Endothelial cell of umbilical vein (primary cell): ENCODE results near the gene UTS2R.

ENCODE experiments used
- EZH2 ChIP-seq: IDR thresholded peaks from 2 replicates; pipeline ENCODE4 v1.6.1; 2012; ENCODE audit warnings: borderline replicate concordance, low read depth, mild to moderate bottlenecking, moderate library complexity, low read length, inconsistent platforms; ENCODE audit not compliant: severe bottlenecking
- POLR2A ChIP-seq: IDR thresholded peaks from 2 replicates; pipeline ENCODE4 v1.6.1; 2012; ENCODE audit warnings: low read depth, mild to moderate bottlenecking, control low read depth, low read length
- POLR2AphosphoS5 ChIP-seq: IDR thresholded peaks from 2 replicates; pipeline ENCODE4 v1.6.1; 2012; ENCODE audit warnings: low read depth, mild to moderate bottlenecking, control low read depth, low read length, moderate library complexity; ENCODE audit not compliant: insufficient read depth
- TF ChIP-seq, protein P1 (sequence below), 2 donors: IDR thresholded peaks; 1 replicate in 1 of 2; 2 replicates in 1 of 2; pipeline ENCODE4 v1.5.1; 2011; ENCODE audit warnings: low read length in 2 of 2, mild to moderate bottlenecking in 2 of 2, moderate library complexity in 2 of 2, control low read depth in 1 of 2, inconsistent platforms in 1 of 2, low read depth in 1 of 2; ENCODE audit not compliant: insufficient read depth in 1 of 2; ENCODE audit errors: extremely low read depth in 1 of 2
- TF ChIP-seq, protein P2 (sequence below): IDR thresholded peaks from 2 replicates; pipeline ENCODE4 v1.6.1; 2011; ENCODE audit not compliant: insufficient read depth, insufficient read length

DNA sequence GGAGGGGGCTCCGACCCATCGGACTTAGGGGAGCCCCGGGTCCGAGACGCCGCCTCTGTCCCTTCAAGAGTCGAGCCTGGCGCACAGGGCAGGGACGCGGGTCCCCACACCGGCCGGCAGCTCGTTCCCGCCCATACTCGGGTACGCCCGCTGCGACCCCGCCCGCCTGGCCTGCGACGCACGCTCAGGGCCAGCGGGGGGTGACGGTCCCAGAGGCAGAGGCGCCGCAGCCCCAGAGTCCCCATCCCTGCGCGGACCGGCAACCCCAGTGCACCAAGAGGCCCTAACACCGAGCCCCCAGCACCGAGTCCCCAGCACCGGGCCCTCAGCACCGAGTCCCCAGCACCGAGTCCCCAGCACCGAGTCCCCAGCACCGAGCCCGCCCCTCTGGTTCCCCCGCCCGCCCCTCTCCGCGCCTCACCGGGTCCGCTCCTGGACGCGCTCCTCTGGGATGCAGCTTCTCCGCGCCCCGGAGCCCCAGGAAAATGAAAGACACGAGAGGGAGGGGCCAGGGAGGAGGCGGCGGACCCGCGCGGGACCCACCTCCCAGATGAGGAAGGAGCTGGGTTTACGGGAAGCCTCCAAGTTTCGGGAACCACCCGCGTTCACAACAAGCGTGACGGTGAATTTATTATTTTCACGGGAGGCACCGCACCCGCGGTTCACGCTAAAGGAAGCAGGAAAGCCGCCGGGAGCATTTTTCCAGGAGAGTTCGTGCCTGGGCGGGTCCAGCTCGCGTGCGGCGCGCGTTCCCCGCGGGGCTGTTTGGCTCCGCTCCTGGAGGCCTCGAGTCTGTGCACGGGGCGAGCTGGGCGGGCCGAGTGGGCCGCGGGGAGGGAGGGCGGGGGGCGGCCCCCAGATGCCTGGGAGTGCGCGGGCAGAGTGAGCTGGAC, 38.0 kb upstream of the UTS2R start, which contains the start of gene SECTM1:
- TF ChIP-seq, protein P1, sequence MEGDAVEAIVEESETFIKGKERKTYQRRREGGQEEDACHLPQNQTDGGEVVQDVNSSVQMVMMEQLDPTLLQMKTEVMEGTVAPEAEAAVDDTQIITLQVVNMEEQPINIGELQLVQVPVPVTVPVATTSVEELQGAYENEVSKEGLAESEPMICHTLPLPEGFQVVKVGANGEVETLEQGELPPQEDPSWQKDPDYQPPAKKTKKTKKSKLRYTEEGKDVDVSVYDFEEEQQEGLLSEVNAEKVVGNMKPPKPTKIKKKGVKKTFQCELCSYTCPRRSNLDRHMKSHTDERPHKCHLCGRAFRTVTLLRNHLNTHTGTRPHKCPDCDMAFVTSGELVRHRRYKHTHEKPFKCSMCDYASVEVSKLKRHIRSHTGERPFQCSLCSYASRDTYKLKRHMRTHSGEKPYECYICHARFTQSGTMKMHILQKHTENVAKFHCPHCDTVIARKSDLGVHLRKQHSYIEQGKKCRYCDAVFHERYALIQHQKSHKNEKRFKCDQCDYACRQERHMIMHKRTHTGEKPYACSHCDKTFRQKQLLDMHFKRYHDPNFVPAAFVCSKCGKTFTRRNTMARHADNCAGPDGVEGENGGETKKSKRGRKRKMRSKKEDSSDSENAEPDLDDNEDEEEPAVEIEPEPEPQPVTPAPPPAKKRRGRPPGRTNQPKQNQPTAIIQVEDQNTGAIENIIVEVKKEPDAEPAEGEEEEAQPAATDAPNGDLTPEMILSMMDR (IDR thresholded peaks at IDR 0.05; ENCODE audit: extremely low read depth in 1 of 2, insufficient read depth in 1 of 2, low read depth in 1 of 2, low read length in 2 of 2) = no peak
- TF ChIP-seq POLR2A = no peak
- TF ChIP-seq POLR2AphosphoS5 = no peak
- TF ChIP-seq, protein P2, sequence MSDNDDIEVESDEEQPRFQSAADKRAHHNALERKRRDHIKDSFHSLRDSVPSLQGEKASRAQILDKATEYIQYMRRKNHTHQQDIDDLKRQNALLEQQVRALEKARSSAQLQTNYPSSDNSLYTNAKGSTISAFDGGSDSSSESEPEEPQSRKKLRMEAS = no peak
- no peak for TF ChIP-seq EZH2
